SJSA1 (cell line): ENCODE data around the gene PIGB. TPM values are rescaled to one million over a fixed set of nuclear protein-coding genes. Genes with fewer than 3 reads are reported as not detected.
"Not testable (repeated sequence)": the region's sequence is repeated elsewhere in the genome, so short reads cannot be mapped to it uniquely, and the experiment has no call there.

ENCODE experiments used
- DNase-seq, 2 experiments: peaks; one replicate each; pipeline ENCODE4 v3.0.0-alpha.2; 2015 to 2020; ENCODE audit warnings: low spot score in 2 of 2, low read depth in 1 of 2
- H3K27ac ChIP-seq: fragments of 250-450 bp; sonication (Bioruptor Pico); 2 replicates; pipeline ENCODE4 v1.5.1; 2020; ENCODE audit warnings: mild to moderate bottlenecking, moderate library complexity
- H3K27me3 ChIP-seq: fragments of 250-450 bp; sonication (Bioruptor Pico); replicated peaks from 2 replicates; pipeline ENCODE4 v1.5.1; 2020; ENCODE audit warnings: mild to moderate bottlenecking, moderate library complexity
- H3K36me3 ChIP-seq: fragments of 250-450 bp; sonication (Bioruptor Pico); 2 replicates; pipeline ENCODE4 v1.5.1; 2020; ENCODE audit warnings: mild to moderate bottlenecking
- H3K4me1 ChIP-seq: fragments of 250-450 bp; sonication (Bioruptor Pico); replicated peaks from 2 replicates; pipeline ENCODE4 v1.6.1; 2021; ENCODE audit warnings: mild to moderate bottlenecking
- H3K4me3 ChIP-seq: fragments of 250-450 bp; sonication (Bioruptor Pico); 2 replicates; pipeline ENCODE4 v1.5.1; 2020; ENCODE audit warnings: mild to moderate bottlenecking
- H3K9me3 ChIP-seq: fragments of 250-450 bp; sonication (Bioruptor Pico); replicated peaks from 2 replicates; pipeline ENCODE4 v1.5.1; 2020; ENCODE audit warnings: mild to moderate bottlenecking
- total RNA-seq: library from RNA; depleted of rRNA; stranded (reverse); fragments of >200 nt; shearing (Covaris generic); gene quantifications from 2 replicates; pipeline ENCODE4 v1.2.3, GENCODE V29; 2014; rRNA removed

PIGB gene
- total RNA-seq: 17.0 and 20.6 TPM in 2 replicates

DNA sequence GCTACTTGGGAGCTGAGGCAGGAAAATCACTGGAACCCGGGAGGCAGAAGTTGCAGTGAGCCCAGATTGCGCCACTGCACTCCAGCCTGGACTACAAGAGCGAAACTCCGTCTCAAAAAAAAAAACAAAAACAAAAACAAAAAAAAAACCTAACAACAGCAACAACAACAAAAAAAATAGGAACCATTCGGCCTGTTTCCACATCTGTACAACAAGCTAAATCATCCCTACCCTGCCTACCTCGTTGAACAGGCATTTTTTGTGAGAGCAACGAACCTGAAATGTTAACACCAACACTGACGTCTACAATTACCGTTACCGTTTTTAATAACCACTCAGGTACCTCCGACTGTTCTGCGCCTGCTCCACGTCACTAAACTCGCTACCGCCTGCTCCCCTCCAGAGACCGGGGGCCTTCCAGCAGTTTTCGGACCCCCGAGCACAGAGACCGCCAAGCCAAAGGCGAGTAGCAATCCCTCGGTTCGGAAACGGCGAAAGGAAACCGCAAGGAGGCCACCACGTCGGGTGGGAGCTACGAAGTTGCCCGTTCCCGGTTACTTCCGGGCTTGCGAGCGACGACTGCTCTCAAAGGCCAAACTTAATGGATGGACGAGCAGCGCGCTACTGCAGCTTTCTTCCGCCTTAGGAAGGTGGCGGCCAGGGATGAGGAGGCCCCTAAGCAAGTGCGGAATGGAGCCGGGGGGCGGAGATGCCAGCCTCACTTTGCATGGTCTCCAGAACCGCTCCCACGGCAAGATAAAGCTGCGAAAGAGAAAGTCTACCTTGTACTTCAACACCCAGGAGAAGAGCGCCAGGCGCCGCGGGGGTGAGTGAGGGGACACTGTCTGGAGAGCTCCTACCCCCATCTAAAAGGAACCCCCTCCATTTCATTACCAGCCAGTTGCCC is at the start of gene PIGB, which contains the start of gene PIGBOS1:
TSS of gene PIGB (plus strand) at position 635 of the 907 bp plus-strand sequence. CDS start at position 664, 29 bp downstream.
TSS of gene PIGBOS1 (minus strand) at position 536 of the 907 bp plus-strand sequence. CDS start 1,331 bp downstream, outside the sequence.
- H3K9me3 ChIP-seq: no peaks in the 10 kb centered on the region
- DNase-seq: peak; percentile 88 to 90
- H3K4me3 ChIP-seq: peak within 1 kb of the TSS; percentile 73
- H3K27me3 ChIP-seq: no peaks in the 10 kb centered on the region
- peak within 1 kb of the TSS; percentile 96 for H3K27ac ChIP-seq
- peaks cover 7% of the 10 kb centered on the region for H3K4me1 ChIP-seq
- H3K36me3 ChIP-seq: peaks cover 8% of the 10 kb centered on the region; the same call in 1 of the 2 replicates

DNA sequence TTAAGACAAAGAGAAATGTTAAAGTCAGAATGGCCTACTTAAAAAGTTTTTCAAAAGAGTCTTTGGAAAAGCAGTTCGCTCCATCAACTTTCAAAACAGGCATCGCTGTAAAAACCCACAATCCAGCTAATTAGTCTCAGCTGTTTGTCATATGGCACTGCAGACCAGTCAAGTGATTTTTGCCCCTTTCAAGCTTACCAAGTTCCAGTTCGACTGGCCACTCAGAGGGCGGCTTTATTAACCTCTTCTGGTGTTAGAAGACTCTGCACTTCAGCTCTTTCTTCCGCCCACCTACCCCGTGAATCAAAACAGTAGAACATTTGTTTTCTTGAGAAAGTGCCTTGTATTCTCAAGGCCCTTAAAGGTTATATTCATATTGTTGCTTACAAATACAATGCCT is 48.7 kb upstream of the PIGB start:
- Histone ChIP-seq H3K4me1 (peaks cover 18% of the 10 kb centered on the region), H3K9me3 (no peaks in the 10 kb centered on the region), H3K36me3 (no peaks in the 10 kb centered on the region), H3K4me3 (no peak overlapping the region), H3K27ac (no peak overlapping the region), H3K27me3 (no peaks in the 10 kb centered on the region)
- DNase-seq: no peak

DNA sequence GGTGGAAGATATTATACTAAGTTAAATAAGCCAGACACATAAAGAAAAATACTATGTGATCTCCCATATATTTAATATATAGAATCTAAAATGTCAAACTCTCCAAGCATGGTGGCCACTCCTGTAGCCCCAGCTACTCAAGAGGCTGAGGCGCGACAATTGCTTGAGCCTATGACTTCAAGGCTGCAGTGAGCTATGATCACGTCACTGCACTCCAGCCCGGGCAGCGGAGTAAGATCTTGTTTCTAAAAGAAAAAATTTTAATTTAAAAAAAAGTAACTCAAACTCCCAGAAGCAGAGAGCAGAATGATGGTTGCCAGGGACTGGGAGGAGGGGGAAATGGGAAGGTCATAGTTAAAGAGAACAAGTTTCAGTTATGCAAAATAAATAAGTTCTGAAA is 42.7 kb upstream of the PIGB start:
- no peaks in the 10 kb centered on the region for H3K27me3 ChIP-seq
- H3K36me3 ChIP-seq: peaks cover 4% of the 10 kb centered on the region; the same call in 1 of the 2 replicates
- no peak overlapping the region for H3K4me3 ChIP-seq
- H3K9me3 ChIP-seq: no peaks in the 10 kb centered on the region
- H3K4me1 ChIP-seq: peaks cover 17% of the 10 kb centered on the region
- H3K27ac ChIP-seq: no peak overlapping the region
- DNase-seq: no peak

DNA sequence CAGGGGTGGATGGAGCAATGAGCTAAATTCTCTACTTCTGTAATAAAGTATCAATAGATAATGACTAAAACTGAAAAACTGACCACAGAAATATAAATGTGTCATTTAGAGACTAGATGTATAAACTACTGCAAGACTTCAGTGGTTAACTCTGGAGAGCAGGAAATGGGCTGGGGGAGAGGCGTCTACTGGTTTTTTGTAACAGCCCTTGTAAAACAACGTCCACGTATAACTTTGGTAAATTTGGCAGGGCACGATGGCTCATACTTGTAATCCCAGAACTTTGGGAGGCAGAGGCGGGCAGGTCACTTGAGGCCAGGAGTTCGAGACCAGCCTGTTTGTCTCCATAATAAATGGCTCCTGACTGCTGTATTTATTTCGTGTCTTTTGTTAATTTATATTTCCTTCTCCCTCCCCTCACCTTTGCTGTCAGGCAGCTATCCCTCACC is 41.9 kb upstream of the PIGB start:
- Histone ChIP-seq H3K4me1 (peaks cover 26% of the 10 kb centered on the region), H3K9me3 (no peaks in the 10 kb centered on the region), H3K27ac (no peak overlapping the region), H3K4me3 (no peak overlapping the region), H3K36me3 (peaks cover 4% of the 10 kb centered on the region; the same call in 1 of the 2 replicates), H3K27me3 (no peaks in the 10 kb centered on the region)
- DNase-seq: no peak

DNA sequence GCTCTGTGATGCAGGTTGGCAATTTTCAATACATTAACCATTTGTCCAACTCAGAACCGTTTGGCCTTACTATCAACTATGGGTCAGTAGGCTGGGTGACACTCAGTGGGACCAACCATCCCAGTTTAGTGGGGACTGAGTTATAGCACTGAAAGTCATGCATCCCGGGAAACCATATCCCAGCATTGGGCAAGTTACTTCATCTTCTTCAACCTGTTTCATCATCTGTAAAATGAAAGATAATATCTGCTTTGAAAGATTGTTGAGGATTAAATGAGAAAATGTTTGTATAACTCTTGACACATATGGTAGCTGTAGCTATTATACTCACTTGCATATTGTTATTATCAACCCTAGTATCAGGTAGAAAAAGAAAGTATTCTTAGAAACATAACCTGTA is 41.3 kb upstream of the PIGB start:
- H3K36me3 ChIP-seq: peaks cover 4% of the 10 kb centered on the region; the same call in 1 of the 2 replicates
- no peak for DNase-seq

DNA sequence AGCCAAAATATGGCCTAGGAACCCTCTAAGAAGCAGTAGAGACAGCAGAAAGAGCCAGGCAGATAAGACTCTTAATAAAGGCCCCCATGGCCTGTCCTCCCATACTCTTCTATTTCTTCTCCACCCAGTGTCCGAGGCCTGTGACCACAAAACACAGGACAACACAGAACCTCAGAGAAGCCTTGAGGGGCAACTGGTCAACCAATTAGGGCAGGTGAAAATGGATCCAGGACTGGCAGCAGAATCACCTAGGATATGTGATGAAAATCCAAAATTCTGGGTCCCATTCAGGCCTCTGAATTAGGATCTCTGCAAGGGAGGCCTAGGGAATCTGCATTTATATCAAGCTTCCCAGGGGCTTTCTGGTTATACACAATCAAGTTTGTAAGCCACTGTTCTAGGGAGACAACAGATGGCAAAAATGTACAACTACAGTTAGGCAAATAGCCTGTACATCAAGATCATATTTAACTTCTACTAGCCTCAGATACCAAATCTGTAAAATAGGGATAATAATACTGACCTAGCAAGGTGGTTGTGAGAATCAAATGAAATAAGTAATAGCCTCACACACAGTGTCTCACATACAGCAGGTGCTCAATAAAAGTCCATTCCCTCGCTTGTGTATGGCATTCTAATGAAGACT is 39.8 kb upstream of the PIGB start:
- Histone ChIP-seq H3K4me1 (peaks cover 39% of the 10 kb centered on the region), H3K27me3 (no peaks in the 10 kb centered on the region), H3K9me3 (no peaks in the 10 kb centered on the region), H3K27ac (no peak overlapping the region; the same call in 1 of the 2 replicates), H3K36me3 (peaks cover 4% of the 10 kb centered on the region), H3K4me3 (no peak overlapping the region)
- no peak for DNase-seq

More for the DNA sequence above, 41.3 kb upstream of the PIGB start:
- Histone ChIP-seq H3K4me1 (peaks cover 31% of the 10 kb centered on the region), H3K4me3 (no peak overlapping the region), H3K9me3 (no peaks in the 10 kb centered on the region), H3K27ac (no peak overlapping the region), H3K27me3 (no peaks in the 10 kb centered on the region)

DNA sequence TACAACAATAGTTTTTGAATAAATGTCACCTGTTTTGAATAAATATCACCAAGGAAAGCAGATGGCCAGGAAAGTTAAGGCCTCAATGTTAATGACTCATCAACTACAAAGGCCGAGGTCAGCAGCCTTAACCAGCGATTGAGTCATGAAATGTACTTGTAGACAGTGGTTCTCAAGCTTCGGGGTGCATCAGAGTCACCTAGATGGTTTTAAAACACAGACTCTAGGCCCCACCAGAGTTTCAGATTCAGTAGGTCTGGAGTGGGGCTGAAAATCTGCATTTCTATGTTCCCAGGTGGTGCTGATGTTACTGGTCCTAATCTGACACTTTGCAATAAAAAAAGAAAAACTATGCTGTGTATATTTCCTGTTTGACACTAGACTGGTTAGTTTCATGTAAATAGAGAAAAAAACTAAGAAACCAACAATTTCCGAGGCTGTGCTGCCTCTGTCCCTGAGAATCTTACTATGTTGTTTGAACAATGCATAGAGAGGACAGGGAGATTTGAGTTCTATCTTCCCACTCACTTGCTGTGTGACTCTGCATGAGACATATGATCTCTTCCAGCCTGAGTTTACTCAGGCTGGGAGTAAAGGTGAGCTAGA is 39.2 kb upstream of the PIGB start:
- no peak overlapping the region for H3K4me3 ChIP-seq
- H3K27ac ChIP-seq: peak overlapping the region; percentile 63
- peaks cover 4% of the 10 kb centered on the region for H3K36me3 ChIP-seq
- no peaks in the 10 kb centered on the region for H3K27me3 ChIP-seq
- DNase-seq: peak; percentile 61 to 62
- H3K9me3 ChIP-seq: no peaks in the 10 kb centered on the region
- peaks cover 39% of the 10 kb centered on the region for H3K4me1 ChIP-seq

DNA sequence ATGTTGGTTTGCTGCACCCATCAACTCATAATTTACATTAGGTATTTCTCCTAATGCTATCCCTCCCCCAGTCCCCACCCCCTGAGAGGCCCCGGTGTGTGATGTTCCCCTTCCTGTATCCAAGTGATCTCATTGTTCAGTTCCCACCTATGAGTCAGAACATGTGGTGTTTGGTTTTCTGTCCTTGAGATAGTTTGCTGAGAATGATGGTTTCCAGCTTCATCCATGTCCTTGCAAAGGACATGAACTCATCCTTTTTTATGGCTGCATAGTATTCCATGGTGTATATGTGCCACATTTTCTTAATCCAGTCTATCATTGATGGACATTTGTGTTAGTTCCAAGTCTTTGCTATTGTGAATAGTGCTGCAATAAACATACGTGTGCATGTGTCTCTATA is 38.4 kb upstream of the PIGB start:
- not testable (repeated sequence) for H3K27me3 ChIP-seq, H3K27ac ChIP-seq, DNase-seq, H3K4me3 ChIP-seq, H3K36me3 ChIP-seq, H3K9me3 ChIP-seq
- peaks cover 39% of the 10 kb centered on the region for H3K4me1 ChIP-seq

DNA sequence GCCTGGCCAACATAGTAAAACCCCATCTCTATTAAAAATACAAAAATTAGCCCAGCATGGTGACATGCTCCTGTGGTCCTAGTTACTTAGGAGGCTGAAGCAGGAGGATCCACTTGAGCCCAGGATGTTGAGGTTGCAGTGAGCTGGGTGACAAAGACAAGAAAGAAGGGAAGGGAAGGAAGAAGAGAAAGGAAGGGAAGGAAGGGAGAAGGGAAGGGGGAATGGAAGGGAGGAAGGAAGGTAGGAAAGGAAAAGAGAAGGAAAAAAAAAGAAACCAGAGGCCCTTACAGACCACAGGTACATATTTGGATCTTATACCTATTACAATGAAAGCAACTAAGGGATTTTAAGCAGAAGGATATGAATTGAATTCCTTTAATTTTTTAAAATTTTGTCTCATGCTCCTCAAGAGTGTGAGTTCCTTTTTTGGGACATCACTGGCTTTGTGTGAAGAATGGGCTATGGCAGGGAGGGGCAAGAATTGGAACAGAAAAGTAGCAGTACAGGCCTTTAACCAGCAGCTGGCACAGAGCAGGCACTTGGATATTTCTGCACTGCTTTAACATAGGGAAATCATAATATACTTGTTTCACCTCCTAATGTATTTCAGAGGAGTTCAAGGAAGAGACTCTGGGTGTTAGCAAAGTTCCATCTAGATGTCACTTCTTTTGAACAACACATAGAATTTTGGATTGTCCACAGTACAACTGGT is 37.3 kb upstream of the PIGB start:
- H3K4me1 ChIP-seq: peaks cover 39% of the 10 kb centered on the region
- H3K27ac ChIP-seq: peak overlapping the region; percentile 54
- no peak overlapping the region for H3K4me3 ChIP-seq
- no peaks in the 10 kb centered on the region for H3K9me3 ChIP-seq
- peaks cover 7% of the 10 kb centered on the region for H3K36me3 ChIP-seq
- no peak for DNase-seq
- H3K27me3 ChIP-seq: no peaks in the 10 kb centered on the region

DNA sequence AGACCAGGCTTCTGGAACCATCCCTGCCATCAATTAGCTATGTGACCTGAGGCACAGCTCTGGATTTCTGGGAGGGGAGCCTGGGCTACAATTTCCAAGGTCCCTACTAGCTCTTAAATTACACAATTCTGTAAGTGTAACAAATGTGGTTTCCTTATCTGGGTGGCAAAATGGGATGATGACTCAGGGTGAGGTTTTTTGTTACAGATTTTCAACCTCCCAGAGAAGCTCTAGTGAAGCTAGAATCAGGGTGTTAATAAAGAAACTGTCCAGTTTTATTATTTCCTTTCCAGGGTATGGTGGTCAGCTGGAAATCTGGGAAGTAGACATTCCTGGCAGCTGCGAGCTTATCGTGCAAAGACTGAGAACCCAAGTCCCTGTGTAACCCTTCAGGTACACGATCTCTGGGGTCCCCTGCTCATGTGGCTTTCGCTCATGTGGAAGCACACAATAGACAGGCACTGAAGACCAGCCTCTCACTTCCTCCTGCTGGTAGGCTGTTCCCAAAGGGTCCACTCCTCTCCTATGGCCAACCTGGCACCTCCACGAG is 36.7 kb upstream of the PIGB start:
- Histone ChIP-seq H3K4me1 (peaks cover 39% of the 10 kb centered on the region), H3K9me3 (no peaks in the 10 kb centered on the region), H3K27me3 (no peaks in the 10 kb centered on the region), H3K27ac (peak overlapping the region; percentile 54), H3K36me3 (peaks cover 10% of the 10 kb centered on the region), H3K4me3 (peak overlapping the region; percentile 8; the same call in 1 of the 2 replicates)
- peak in 1 of 2 experiments; percentile 81 for DNase-seq

DNA sequence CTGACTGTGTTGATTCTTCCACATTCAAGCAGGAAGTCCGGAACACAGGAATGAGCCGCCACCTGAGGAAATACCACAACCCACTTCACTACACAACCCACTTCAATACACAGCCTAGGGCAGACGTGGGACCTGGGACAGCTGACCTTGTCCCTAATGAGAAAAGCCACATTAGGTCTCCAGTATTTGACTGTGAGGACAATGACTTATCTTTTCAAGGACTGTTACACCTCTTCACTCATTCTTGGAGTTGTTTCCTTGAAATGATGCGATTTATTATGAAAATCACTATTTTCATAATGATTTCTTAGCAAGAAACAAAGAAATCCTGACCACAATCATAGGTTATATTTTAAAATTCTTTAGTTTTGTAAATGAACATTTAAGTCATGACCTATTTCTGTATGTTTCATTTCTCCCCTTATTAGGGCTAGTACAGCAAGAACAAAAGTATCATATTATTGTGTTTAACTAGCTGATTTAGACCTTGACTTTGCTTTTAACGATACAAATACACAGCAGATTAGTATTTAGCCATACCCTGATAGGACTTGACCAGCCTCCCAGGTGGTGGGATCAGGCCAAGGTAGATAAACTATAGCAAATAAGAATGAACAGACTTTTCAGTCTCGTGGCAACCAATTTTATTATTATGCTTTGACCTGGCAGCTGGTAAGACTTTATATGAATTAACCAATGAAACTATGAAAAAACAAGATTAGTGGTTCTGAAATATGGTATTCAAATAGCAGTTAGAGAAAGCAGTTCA is 35.5 kb upstream of the PIGB start:
- Histone ChIP-seq H3K9me3 (no peaks in the 10 kb centered on the region), H3K27ac (peak overlapping the region; percentile 54; the same call in 1 of the 2 replicates), H3K4me1 (peaks cover 39% of the 10 kb centered on the region), H3K4me3 (no peak overlapping the region), H3K27me3 (no peaks in the 10 kb centered on the region), H3K36me3 (peaks cover 10% of the 10 kb centered on the region)
- no peak for DNase-seq

DNA sequence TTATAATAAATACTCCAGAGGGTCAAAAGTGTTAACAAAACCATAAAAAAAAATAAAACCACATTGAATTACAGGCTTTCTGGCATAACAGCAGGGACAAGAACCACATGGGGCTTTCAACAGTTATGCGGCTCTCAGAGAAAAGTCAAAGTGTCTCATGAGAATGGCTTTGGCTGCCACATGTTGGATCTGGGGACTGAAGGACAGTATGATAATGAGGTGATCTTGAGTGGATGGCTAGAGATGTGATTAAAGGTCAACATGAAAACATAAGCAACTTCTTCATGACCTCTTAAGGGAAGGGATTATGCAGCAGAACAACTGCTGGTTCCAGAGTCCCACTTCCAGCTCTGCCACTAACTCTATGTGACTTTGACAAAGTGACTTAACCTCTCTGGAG is 34.6 kb upstream of the PIGB start:
- H3K27ac ChIP-seq: no peak overlapping the region
- DNase-seq: no peak
- H3K4me3 ChIP-seq: no peak overlapping the region
- peaks cover 44% of the 10 kb centered on the region for H3K4me1 ChIP-seq
- peaks cover 14% of the 10 kb centered on the region for H3K36me3 ChIP-seq
- no peaks in the 10 kb centered on the region for H3K9me3 ChIP-seq
- H3K27me3 ChIP-seq: no peaks in the 10 kb centered on the region
